PFSK-1 (cell line): ENCODE data around the gene EIF2S3.

Experiments used
- POLR2AphosphoS5 ChIP-seq: IDR thresholded peaks from 2 replicates; pipeline ENCODE4 v1.6.1; 2012; ENCODE audit warnings: low read depth, mild to moderate bottlenecking, control low read depth, low read length, moderate library complexity
- REST ChIP-seq, 2 experiments: IDR thresholded peaks; 2 replicates each; pipeline versions ENCODE4 v1.6.1 to v1.8.0; 2011 to 2012; ENCODE audit warnings: low read depth in 2 of 2, low read length in 2 of 2, control low read depth in 1 of 2, inconsistent platforms in 1 of 2, mild to moderate bottlenecking in 1 of 2, moderate library complexity in 1 of 2; ENCODE audit not compliant: insufficient read depth in 1 of 2

GRCh38 chrX:24027086-24027485 lies 27.7 kb upstream of the EIF2S3 start, which contains the start of gene KLHL15:
- TF ChIP-seq POLR2AphosphoS5 (no peak), REST (IDR thresholded peaks at IDR 0.05; ENCODE audit: insufficient read depth in 1 of 2, low read depth in 2 of 2, low read length in 2 of 2) (no peak)
